Measurements from ENCODE around the gene FBXL19.
A peak's percentile ranks its signal among the peaks of the same experiment; 100 is the strongest.

Gene FBXL19

DNA sequence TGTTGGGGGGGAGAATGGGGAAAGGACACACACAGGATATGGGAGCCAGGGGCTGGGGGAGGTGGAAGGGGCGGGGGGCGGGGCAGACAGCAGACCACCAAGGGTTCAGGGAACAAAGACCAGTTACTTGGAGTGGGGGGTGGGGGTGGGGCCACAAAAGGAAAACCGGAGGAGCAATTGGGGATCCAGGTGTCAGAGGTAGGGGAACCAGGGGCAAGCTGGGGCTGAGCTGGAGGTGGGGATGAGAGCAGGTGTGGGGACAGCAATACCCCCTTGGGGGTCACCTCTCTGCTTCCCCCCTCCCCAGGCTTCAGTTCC is 24.1 kb downstream of the FBXL19 start:
- DNase-seq (ENCODE audit: low read depth) = no peak

DNA sequence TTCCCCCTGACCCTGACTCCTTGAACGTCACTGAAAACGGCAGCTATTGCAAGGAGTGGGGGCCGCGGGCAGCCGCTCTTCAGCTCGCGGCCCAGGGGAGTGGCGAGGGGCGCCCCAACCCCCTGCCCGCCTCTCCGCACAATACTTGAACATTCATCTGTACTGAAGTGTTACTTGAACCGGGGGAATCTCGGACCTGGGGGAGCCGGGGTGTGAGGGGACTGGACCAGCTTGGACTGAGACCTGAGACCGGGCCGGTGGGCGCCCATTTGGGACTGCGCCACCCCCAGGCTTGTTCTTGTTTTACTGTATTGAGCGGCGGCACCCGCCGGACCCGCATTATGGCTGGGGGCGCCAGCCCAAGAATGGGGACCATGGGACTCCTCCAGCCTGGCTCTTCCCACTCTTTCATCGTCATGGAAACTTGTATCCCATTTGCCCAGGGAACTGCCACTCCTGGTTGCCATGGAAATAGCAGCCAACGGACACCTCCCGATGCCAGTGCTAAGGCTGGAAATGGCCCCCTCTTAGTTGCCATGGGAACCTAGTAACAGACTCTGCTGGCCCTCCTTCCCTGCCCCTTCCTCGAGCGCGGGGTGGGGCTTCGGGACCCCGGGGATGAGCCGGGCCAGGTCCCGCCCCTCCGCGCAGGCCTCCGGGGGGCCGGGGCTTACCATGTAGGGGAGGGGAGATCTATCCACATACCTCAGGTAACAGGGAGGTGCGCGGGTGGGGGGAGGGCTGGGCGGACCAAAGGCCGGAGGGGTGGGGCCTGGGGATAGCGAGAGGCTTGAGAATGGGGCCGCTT is 24.7 kb downstream of the FBXL19 start:
- DNase-seq (ENCODE audit: low read depth) = peak; percentile 74

DNA sequence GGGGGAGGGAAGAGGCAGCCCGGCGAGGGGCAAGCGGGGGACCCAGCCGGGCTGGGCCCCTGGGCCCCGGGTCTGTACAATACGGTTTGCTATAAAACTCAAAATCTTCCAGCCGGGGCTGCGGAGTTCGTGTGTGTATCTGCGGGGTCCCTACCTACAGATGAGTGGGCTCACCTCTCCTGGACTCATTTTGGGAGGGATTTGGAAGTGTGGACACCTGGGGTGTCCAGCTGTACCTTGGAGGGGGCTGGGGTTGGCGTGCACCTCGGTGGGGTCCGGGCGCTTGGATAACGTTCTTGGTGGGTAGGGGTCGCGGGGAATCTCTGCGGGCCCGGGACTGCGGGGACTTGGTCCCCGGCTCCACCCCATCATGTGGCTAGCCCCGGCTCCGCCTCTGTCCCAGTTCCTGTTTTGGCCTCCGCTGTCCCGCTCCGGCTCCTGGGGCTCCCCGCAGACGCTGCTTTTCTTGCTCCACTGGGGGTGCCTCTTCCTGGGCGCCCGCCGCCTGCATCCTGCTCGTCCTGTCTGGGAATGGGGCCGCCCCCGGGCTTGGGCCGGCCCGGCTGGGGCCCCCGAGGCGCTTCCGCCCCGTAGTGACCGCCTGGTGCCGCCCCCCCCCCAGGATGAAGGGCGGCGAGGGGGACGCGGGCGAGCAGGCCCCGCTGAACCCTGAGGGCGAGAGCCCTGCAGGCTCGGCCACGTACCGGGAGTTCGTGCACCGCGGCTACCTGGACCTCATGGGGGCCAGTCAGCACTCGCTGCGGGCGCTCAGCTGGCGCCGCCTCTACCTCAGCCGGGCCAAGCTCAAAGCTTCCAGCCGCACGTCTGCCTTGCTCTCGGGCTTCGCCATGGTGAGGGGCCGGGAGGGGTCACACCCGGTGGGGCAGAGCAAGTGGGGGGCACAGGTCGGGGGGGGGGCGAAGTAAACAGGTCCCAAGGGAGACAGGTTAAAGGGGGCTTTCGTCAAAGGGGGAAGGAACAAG is 25.6 kb downstream of the FBXL19 start, which contains the start of gene ORAI3:
TSS of gene ORAI3 (plus strand) at position 402 of the 983 bp plus-strand sequence. CDS start at position 624, 222 bp downstream.
- no peak for DNase-seq (ENCODE audit: low read depth)

DNA sequence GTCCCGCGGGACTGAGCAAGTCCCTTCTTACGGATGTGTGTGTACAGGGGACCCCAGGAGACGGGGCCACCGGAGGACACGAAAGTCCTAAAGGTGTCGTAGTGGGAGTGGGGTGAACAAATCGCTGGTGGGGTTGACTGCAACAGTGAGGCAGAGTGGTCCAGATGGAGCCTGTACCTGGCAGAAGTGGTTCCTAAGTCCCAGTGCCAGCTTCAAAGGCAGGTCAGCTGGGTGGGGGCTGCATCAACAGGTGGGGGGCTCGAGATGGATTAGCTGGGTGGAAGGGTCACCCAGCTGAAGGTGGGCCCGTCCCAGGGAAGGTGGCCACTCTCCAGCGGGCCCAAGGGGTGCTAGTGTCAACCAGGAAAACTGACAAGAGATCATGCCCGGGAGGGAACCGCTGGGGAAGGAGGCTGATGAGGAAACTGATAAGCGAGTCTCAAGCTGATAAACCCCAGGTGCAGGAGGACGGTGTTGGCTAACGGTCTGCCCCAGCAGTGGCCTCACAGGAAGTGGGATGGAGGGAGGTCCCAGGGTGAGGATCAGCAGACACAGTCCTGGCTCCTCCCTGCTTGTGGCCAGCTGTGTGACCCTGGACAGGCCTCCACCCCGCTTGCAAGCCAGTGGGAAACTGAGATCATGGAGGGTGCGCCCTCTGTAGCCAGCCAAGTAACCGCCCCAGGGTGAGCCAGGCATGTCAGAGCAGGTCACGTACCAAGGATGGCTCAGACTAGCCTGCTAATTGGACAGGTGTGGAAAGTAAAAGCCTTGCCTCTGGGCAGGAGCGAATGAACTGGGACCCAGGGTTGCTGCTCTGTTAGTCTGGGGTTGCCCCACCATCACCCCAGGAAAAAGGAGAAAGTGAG is 26.5 kb downstream of the FBXL19 start:
- no peak for DNase-seq (ENCODE audit: low read depth)

DNA sequence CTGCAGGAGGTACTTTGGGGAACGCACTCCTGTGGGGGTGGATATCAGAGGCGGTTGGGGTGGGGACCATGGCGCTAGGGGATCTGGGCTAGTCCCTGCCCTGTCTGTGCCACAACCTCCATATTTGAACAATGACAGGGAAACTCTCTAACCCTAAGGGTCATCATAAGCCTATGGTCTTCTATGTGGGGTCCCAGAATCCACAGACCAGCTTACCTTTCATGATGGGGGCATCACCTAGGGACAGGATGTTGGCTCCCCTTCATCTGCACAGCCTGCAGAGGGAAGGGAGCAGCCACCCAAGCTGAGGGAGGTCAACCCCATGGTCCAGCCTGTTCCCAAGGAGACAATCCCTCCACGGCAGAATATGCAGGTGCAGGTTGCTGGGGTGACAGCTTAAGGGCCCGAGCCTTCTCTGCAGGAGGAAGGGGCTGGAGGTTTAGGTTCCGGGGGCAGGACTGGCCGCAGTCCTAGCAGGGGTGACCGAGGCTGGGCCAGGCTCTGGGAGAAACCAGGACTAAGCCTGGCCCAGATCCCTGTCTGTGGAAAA is 27.2 kb downstream of the FBXL19 start:
- DNase-seq (ENCODE audit: low read depth) = no peak

DNA sequence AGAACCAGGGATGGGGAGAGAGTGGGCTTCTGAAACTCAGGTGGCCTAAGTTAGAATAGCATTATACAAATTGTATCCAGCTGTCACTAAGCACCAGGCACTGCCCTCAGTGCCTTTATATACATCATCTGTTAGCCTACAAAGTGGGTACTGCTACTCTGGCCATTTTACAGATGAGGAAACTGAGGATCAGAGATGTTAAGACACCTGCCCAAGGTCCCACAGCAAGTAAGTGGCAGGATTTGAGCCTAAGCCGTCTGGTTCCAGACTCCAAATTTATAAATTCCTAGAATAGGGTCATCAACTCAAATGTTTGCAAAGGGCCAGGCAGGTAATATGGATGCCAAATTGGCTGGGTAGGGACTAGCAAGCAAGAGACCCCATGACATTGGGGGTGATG is 27.8 kb downstream of the FBXL19 start:
- DNase-seq (ENCODE audit: low read depth) = no peak

DNA sequence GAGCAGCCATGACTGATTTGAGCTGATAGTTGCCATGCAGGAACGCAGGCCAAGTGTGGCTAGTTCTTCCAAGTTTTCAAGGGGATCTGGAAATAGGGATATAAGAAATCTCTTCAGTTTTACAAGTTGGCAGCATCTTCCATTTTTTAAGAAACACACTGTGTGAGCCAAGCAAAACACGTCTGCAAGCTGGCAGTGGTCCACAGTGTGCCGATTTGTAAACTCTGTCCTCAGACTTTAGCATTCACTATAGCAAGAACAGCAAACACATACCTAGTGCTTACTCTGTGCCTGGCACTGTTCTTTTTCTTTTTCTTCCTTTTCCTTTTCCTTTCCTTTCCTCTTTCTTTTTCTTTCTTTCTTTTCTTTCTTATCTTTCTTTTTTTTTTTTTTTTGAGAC is 28.4 kb downstream of the FBXL19 start:
- no peak for DNase-seq (ENCODE audit: low read depth)

DNA sequence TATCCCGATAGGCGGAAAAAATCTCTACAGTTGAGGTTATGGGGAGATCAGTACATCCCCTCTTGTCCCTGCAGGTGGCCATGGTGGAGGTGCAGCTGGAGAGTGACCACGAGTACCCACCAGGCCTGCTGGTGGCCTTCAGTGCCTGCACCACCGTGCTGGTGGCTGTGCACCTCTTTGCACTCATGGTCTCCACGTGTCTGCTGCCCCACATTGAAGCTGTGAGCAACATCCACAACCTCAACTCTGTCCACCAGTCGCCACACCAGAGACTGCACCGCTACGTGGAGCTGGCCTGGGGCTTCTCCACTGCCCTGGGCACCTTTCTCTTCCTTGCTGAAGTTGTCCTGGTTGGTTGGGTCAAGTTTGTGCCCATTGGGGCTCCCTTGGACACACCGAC is 29.7 kb downstream of the FBXL19 start:
- no peak for DNase-seq (ENCODE audit: low read depth)

DNA sequence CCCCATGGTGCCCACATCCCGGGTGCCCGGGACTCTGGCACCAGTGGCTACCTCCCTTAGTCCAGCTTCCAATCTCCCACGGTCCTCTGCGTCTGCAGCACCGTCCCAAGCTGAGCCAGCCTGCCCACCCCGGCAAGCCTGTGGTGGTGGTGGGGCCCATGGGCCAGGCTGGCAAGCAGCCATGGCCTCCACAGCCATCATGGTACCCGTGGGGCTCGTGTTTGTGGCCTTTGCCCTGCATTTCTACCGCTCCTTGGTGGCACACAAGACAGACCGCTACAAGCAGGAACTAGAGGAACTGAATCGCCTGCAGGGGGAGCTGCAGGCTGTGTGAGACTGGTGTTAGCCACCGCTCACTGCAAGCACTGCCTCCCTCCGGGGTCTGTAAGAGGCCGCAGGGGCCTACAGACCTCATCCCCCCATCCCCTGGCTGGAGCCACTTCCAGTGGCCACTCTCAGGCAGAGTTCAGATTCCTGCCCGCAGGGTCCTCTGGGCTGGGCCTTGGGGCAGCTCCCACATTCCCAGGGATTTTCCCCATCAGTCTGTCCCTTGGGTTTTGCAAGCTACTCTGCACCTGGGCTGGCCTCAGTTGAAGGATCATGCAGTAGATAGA is 30.2 kb downstream of the FBXL19 start:
- no peak for DNase-seq (ENCODE audit: low read depth)

DNA sequence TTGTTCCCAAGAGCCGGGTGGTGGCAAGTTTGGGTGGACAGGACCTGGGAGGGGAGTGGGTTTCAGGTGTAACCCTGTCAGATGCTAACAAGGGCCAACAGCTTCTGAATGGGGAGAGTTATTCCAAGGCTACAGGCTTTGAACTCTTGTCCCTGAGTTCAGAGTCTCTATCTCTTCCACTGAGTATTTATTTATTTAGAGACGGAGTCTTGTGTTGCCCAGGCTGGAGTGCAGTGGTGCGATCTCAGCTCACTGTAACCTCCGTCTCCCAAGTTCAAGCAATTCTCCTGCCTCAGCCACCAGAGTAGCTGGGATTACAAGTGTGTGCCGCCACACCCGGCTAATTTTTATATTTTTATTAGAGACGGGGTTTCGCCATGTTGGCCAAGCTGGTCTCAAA is 31.6 kb downstream of the FBXL19 start:
- DNase-seq (ENCODE audit: low read depth) = no peak

DNA sequence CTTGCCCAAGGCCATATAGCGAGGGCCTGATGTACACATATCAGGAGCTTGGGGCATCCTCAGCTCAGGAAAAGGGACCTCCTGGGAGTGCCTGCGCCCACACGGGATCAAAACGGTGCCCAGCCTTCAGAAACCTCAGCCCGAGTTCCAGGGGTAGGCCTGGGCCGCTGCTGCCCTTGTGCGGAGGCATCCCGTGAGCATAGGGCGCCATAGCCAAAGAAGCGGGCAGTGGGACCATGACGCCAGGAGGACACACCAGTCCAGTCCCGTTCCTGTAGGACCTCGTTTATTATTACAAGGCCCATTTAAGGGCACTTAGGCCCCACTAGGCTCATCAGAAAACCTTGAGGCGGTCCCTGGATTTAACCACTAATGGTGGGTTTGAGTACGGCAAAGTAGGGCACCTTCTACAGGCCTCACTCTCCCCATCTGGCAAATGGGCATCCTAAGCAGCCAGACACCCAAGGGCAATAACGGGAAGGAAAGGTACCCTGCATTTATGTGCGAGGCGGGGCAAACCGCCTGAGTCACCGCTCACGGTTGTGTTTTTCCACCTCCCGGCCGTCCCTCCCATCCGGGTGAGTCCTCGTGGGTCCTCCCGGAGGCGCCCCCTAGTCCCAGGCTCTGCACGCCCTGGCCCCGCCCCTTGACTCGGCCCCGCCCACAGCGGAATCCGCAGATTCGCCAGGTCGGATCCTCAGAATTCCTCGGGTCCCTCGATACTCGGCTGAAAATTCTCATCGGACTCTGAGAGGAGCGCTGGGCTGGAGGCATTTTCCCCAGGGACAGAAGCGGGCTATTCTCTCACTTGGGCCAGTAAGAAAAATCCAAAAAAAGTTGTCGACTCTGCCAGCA is 33.5 kb downstream of the FBXL19 start:
- peak; percentile 64 for DNase-seq (ENCODE audit: low read depth)

DNA sequence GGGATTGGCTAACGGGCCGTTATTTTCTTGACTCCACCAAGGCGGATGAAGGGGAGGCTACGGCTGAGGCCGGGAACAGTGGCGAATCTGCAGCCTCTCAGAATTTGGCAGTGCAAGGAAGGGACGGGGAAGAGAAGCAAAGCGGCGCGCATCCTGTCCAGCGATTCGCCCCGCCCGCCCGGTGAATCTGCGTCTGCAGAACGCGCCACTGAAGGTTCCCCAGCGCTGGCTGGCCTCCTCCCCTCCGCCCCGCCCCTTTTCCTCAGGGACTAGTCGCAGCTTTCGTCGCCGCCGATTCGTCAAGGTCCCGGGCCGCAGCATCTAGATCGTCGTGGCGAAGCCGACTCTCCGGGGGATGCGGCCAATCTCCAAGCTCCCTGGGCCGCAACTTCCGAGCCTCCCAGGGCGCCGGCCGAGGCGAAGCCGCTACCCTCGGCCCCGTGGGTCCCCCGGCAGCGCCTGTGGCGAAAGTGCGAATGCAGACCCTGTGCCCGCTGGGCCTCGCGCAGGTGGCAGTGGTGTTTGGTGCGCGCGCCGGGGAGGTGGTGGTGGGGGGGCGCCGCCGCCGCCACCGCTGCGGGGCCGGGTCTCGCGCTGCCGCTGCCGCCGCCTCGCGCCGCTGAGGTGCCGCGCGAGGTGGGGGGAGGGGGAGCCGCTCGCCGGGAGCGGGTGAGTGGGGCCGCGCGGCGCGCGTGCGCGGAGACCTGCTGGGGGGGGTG is 34.2 kb downstream of the FBXL19 start, which contains the start of gene SETD1A:
TSS of gene SETD1A (plus strand) at position 299 of the 719 bp plus-strand sequence. CDS start 978 bp downstream, outside the sequence.
- DNase-seq (ENCODE audit: low read depth) = peak; percentile 80

DNA sequence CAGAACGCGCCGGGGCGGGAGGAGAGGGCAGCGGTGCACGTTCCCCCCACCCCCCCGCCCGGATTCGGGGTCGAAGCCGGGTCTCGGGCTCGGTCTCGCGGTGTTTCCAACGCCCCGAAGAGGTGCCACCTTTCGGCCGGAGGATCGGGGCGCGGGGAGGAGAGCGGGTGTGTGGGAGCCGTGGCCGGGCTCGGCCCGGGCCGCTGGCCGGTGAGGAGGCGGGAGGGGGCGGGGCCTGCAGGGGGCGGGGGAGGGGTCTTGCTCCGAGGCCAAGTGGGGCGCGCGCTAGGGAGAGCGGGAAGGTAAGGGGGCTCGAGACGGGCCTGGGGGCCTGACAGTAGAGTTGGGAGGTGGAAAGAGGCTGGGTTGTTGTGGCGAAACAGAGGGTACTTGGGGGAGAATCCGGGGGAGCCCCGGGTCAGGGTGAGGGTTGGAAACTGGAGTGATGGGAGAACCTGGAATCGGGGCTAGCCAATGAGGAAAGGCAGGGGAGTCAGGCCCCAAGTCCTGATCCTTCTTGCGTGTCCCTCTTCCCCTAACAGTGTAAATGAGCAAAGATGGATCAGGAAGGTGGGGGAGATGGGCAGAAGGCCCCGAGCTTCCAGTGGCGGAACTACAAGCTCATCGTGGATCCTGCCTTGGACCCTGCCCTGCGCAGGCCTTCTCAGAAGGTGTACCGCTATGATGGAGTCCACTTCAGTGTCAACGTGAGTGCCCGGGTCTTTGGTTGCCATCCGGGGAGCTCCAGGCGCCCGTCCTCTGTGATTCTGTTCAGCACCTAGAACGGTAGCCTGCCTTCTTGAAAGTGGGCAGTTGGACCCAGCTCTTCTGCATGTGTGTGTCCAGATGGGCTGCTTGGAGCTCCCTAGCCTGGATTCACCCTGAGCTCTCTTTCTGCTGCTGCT is 35.1 kb downstream of the FBXL19 start:
- no peak for DNase-seq (ENCODE audit: low read depth)

DNA sequence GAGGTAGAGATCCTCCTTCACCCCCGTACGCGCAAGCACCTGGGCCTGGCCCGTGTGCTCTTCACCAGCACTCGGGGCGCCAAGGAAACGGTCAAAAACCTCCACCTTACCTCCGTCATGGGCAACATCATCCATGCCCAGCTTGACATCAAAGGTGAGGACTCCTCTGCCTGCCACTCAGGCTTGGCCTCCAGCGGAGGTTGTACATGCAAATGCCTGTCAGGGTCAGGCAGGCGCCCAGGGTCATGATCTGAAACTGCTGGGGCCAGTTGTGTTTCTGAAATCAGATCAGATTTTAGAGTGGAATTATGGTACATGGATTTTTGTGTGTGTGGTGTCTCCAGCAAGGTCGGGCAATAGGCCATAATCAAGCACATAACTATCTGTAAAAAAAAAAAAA is 38.0 kb downstream of the FBXL19 start:
- DNase-seq (ENCODE audit: low read depth) = no peak

DNA sequence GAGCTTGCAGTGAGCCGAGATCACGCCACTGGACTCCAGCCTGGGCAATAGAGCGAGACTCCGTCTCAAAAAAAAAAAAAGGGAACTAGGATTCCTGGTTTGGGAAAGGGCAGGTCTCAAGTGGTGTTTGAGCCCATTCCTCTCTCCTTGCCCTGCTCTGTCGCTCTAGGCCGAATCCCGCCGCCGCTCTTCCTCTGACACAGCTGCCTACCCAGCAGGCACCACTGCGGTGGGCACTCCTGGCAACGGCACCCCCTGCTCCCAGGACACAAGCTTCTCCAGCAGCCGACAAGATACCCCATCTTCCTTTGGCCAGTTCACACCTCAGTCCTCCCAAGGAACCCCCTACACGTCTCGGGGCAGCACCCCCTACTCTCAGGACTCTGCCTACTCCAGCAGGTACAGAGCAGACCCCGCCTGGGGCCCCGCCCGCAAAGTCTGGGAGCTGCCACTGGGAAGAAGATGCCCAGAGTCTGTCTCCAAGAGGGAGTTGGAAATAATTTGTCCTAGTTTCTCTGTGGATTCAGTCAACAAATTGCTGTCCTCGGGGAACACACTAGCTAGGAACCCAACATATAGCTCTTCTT is 40.6 kb downstream of the FBXL19 start:
- no peak for DNase-seq (ENCODE audit: low read depth)

DNA sequence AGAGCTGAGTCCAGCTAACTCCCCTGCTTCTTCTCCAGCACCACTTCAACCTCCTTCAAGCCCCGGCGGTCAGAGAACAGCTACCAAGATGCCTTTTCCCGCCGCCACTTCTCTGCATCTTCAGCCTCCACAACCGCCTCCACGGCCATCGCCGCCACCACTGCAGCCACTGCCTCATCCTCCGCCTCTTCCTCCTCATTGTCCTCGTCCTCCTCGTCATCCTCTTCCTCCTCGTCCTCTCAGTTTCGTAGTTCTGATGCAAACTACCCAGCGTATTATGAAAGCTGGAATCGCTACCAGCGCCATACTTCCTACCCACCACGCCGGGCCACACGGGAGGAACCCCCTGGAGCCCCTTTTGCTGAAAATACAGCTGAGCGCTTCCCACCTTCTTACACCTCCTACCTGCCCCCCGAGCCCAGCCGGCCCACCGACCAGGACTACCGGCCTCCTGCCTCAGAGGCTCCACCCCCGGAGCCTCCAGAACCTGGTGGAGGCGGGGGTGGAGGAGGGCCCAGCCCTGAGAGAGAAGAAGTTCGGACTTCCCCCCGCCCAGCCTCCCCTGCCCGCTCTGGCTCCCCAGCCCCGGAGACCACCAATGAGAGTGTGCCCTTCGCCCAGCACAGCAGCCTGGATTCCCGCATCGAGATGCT is 41.3 kb downstream of the FBXL19 start:
- DNase-seq (ENCODE audit: low read depth) = no peak

DNA sequence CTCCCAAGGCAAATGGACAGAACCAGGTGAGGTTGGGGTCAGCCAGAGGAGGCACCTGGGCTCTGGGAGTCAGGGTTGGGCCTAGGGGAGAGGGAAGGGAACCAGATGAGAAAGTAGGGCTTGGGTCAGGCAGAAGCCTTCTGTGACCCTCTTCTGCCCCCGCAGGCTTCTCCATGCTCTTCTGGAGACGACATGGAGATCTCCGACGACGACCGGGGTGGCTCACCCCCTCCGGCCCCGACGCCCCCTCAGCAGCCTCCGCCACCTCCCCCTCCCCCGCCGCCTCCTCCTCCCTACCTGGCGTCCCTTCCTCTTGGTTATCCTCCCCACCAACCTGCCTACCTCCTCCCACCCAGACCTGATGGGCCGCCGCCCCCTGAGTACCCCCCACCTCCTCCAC is 42.1 kb downstream of the FBXL19 start:
- DNase-seq (ENCODE audit: low read depth) = no peak
